Activated T-cell treated with anti-CD3 and anti-CD28 coated beads for 48 hours (primary cell): Measurements from ENCODE around the gene AANAT.
"Not testable (repeated sequence)": the region's sequence is repeated elsewhere in the genome, so short reads cannot be mapped to it uniquely, and the experiment has no call there.

Source experiments
- DNase-seq: peaks from one replicate; pipeline ENCODE4 v3.0.0-alpha.2; 2020; ENCODE audit warnings: low read depth

Gene AANAT

GRCh38 chr17:76506408-76507345, 39.3 kb downstream of the AANAT start:
- peak; percentile 85 for DNase-seq

GRCh38 chr17:76508472-76509063, 41.2 kb downstream of the AANAT start:
- DNase-seq, result not testable (repeated sequence)

GRCh38 chr17:76510831-76511244, 43.4 kb downstream of the AANAT start:
- no peak for DNase-seq

GRCh38 chr17:76511668-76512365, 44.4 kb downstream of the AANAT start:
- DNase-seq, result no peak

- no peak for DNase-seq
These were observed 45.2 kb downstream of the AANAT start for GRCh38 chr17:76512366-76513305.

GRCh38 chr17:76513306-76513692, 45.9 kb downstream of the AANAT start:
- no peak for DNase-seq

GRCh38 chr17:76514355-76514754, 47.0 kb downstream of the AANAT start:
- not testable (repeated sequence) for DNase-seq

GRCh38 chr17:76515274-76515949, 48.0 kb downstream of the AANAT start:
- peak; percentile 83 for DNase-seq

GRCh38 chr17:76517638-76518038, 50.2 kb downstream of the AANAT start:
- no peak for DNase-seq

GRCh38 chr17:76519048-76519966, 51.9 kb downstream of the AANAT start:
- DNase-seq, result no peak
